Inflammatory macrophage (primary cell): ENCODE measurements around the gene BRD2.

Experiments used
- DNase-seq, 2 donors: peaks; one replicate each; pipeline ENCODE4 v3.0.0-alpha.2; 2020 to 2022

BRD2 gene

GRCh38 chr6:32995448-32995847, 27.1 kb downstream of the BRD2 start:
- DNase-seq: no peak

GRCh38 chr6:33000055-33000454, 31.7 kb downstream of the BRD2 start:
- DNase-seq: peak; percentile 27 to 31

- no peak for DNase-seq
These were observed 33.3 kb downstream of the BRD2 start for GRCh38 chr6:33001685-33002084.

DNA sequence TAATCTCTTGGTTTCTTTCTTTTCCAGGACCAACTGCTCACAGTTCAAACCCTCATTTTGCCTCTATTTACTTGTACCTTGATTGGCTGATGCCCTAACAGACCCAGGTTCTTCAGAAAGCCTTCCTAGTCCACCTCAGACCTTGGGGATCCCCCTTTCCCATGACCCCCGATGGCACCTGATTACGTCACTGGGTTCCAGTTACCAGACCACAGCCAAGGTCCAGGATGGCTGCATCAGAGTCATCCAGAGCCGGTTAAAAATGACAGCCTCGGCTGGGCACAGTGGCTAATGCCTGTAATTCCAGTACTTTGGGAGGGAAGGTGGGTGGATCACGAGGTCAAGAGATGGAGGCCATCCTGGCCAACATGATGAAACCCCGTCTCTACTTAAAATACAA, 36.5 kb downstream of the BRD2 start:
- no peak for DNase-seq

DNA sequence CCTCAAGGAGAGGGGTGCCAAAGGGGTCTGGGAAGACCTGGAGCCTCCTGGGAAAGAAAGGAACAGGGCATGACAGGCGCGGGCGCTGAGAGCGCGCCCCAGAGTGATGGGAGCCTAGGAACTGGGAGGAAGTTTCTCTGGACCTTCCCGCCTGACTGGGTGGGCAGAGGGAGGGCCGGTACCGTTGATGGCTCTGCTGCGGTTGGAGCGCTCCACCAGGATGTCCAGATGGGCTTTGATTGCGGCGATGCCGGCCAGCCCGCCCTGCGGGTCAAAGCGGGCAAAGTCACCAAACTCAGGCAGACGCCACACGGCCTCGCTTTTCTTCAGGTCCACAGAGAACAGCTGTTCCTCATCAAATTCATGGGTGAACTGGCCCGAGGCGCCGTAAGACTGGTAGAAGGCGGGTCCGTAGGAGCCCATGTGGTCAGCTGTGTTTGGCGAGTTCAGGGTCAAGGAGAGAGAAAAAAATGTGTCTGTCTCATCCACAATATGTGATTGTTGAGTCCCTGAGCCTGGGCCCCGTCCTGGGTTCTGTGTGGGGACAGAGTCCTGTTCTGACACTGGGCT, 39.5 kb downstream of the BRD2 start:
- no peak for DNase-seq

- peak in 1 of 2 donors; percentile 48 for DNase-seq
These were observed 40.8 kb downstream of the BRD2 start, which contains the start of gene HLA-DOA for GRCh38 chr6:33008944-33009861. Gene HLA-DOA (minus strand): TSS chr6:33009591.

GRCh38 chr6:33010356-33010755, 42.0 kb downstream of the BRD2 start:
- no peak for DNase-seq

GRCh38 chr6:33013608-33014007, 45.2 kb downstream of the BRD2 start:
- no peak for DNase-seq

- DNase-seq: peak; percentile 83 to 93
These were observed 46.6 kb downstream of the BRD2 start for GRCh38 chr6:33014841-33015634.

DNA sequence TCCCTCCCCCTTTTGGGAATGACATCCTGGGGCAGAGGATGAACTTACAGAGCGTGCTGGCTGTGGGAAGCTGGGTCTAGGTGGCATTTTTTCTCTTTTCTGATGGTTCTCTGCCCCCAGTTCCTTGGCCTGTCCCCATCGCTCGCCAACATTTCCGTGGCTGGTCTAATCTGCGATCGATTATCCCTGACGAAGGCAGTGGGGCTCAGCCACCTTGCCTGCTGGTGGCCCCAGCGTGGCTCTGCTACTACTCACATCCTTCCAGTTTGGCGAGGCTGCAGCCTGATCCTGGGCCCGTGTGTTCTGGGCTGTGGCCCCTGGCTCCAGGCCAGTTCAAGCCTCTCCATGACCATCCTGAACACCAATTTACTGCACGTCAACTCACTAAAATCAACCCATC, 47.4 kb downstream of the BRD2 start:
- DNase-seq: no peak

- no peak for DNase-seq
These were observed 48.6 kb downstream of the BRD2 start for GRCh38 chr6:33017018-33017417.

DNA sequence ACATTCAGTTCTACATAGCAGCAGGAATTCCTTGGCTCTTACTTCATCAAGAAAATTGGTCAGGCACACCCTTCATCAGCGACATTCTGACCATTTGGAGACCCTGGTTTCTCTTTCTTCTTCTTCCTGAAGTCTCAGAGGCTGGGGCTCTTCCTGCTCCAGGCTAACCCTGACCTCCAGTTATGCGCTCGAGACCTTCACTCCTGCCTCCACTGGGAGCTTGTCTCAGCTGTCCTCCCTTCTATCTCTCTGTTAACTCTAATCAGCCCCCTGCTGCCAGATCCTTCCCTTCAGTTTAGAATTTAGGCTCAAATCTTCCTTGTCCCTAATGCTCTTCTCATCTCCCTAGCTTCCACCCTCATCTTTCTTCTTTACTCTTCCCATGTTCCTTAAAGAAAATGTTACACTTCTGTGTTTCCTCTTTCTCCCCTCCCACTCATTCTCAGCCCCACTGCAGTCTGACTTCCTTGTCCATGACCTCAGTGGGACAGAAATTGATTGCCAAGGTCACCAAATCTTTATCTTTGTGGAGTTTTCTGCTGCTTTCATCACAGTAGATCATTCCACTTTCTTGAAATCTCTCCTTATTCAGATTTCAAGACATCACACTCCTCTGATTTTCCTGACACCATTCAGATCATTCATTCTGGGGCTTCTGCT, 49.4 kb downstream of the BRD2 start:
- DNase-seq: peak; percentile 84 to 86

DNA sequence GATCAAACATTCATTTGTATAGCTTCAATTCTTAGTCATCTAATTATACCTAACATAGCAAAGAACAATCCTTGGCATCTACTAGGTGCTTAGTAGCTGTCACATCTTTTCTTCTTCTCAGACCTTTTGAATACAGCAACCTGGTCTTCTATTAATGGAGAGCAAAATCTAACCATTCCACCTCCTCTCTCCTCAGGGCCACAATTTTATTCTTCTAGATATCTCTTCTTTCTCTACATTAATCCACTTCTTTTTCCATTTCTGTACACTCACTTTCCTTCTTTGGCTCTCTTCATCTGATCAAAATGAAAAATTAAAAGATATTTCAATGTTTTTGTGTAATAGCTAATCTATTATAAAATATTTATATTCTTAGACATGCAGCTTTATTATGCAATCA, 50.0 kb downstream of the BRD2 start:
- DNase-seq: no peak

- peak; percentile 95 to 98 for DNase-seq
These were observed 50.5 kb downstream of the BRD2 start for GRCh38 chr6:33018904-33019303.

DNA sequence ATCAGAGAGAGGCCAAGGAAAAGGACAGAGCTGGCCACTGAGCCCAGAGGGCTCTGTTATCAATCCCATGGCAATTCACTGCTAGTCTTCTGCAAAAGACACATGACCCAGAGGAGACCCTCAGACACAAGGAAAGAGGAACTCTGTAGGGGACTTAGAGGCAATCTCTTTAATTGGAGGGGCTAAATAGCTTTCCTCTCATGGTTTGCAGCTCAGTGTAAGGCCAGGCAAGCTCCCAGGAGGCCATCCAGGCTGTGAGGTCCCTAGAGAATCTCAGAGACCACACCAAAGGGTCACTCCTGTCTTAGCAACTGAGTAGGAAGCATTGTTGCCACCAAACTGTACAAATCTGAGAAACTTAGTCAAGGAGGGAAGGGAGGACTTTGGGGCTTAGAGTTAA, 51.0 kb downstream of the BRD2 start:
- no peak for DNase-seq

GRCh38 chr6:33021917-33022316, 53.5 kb downstream of the BRD2 start:
- no peak for DNase-seq

- DNase-seq: no peak
These were observed 55.1 kb downstream of the BRD2 start for GRCh38 chr6:33023536-33023935.

GRCh38 chr6:33024521-33024920, 56.1 kb downstream of the BRD2 start:
- no peak for DNase-seq

DNA sequence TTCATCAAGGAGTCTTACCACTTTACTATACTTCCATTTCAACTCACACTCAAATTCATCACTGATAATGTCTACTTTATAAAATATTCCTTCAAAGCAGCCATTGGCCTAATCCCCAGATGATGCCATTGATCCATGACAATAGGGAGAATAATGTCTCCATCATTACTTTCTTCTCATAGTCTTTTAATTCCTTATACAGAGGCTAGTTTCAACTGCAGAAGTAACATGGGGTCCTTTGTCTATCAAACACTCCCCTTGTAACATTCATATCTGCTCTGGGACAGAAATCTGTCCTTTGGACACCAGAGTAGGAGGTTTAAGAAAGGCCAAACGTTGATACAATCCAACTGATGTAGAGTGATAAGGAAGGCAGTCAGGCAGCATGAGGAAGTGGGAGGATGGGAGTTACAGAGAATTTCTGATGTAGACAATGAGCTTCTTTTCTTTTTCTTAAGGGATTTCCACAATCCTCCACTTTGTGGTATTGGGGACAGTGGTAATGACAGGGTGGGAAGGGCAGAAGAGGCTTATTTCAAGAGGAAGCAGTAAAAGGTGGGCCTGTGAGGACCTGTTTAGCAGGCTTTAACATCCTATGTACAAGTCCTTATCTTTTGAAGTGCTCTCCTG, 59.9 kb downstream of the BRD2 start:
- DNase-seq: peak; percentile 41 to 42

GRCh38 chr6:33029328-33030184, 61.2 kb downstream of the BRD2 start:
- peak; percentile 97 to 98 for DNase-seq

DNA sequence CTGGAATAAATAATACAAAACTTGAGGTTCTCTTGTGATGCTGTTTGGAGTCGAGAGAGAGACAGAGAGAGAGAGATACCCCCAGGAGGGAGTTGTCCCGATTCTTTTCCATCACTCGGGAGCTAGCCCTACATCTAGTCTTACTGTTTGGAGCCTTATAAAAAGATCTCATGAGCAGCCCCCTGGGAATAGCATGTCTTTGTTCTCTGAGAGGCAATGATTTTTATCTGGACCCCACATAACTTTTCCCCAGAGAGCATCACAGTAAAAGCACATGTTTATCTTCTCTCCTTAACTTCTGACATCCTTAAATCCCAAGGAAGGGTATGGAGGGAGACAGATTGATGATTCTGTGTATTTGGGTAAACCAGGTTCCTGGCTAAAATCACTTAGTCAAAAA, 61.9 kb downstream of the BRD2 start:
- no peak for DNase-seq
